Prostate gland (tissue), 2 donors: Measurements from ENCODE around the gene SMAD1.

ENCODE experiments used
- POLR2AphosphoS5 ChIP-seq: sonication (generic); formaldehyde crosslinking; IDR thresholded peaks from one replicate; pipeline ENCODE4 v1.6.1; 2017; ENCODE audit warnings: antibody characterized with exemption
- TF ChIP-seq, protein P1 (sequence below), 4 experiments: fragments of 200-600 bp in 2 of 4; fragments of 450-650 bp in 2 of 4; sonication (generic) in 2 of 4; IDR thresholded peaks; 1 replicate in 3 of 4; 2 replicates in 1 of 4; pipeline ENCODE4 v1.5.1; 2016 to 2019; ENCODE audit warnings: antibody characterized with exemption in 4 of 4, mild to moderate bottlenecking in 2 of 4, moderate library complexity in 2 of 4

DNA sequence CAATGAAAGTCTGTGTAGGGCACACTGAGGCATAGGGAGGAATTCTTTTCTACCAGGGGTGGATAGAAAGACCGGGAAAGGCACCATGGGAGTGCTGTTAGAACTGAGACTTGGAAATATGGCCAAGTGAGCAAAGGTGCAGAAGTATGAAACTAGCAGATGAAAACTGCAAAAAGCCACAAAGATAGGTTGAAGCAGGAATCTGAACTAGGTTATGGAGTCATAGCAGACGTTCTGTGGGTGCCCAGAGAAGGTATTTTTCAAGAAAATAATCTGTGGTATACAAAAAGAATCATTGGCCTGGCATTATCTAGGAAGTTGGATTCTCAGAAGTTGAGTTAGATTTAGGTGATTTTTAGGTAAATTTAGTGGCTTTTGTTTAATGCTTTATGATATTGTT is 48.5 kb downstream of the SMAD1 start:
- TF ChIP-seq, protein P1, sequence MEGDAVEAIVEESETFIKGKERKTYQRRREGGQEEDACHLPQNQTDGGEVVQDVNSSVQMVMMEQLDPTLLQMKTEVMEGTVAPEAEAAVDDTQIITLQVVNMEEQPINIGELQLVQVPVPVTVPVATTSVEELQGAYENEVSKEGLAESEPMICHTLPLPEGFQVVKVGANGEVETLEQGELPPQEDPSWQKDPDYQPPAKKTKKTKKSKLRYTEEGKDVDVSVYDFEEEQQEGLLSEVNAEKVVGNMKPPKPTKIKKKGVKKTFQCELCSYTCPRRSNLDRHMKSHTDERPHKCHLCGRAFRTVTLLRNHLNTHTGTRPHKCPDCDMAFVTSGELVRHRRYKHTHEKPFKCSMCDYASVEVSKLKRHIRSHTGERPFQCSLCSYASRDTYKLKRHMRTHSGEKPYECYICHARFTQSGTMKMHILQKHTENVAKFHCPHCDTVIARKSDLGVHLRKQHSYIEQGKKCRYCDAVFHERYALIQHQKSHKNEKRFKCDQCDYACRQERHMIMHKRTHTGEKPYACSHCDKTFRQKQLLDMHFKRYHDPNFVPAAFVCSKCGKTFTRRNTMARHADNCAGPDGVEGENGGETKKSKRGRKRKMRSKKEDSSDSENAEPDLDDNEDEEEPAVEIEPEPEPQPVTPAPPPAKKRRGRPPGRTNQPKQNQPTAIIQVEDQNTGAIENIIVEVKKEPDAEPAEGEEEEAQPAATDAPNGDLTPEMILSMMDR (IDR thresholded peaks at IDR 0.05) = no peak
- TF ChIP-seq POLR2AphosphoS5 = no peak
